ENCODE measurements around the gene CPD.

DNA sequence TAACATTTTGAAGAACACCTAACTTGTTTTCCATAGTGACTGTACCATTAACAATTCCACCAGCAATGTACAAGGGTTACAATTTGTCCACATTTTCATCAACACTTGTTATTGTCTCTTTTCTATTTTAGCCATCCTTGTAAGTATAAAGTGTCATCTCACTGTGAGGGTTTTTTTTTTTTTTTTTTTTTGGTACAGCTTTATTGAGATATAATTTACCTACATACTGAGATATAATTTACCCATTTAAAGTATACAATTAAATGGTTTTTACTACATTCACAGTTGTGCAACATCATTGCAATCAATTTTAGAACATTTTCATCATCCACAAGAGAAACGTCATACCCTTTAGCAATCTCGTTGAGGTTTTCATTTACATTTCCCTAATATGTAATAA is 27.0 kb upstream of the CPD start:
- TF ChIP-seq POLR2A (IDR thresholded peaks at IDR 0.05; ENCODE audit: low read depth, low read length) (no peak), POLR2AphosphoS5 (IDR thresholded peaks at IDR 0.05; ENCODE audit: low read depth, low read length) (no peak)
